Measurements from ENCODE around the gene GZMH.
"Not testable (repeated sequence)": the region's sequence is repeated elsewhere in the genome, so short reads cannot be mapped to it uniquely, and the experiment has no call there.

The GZMH gene

DNA sequence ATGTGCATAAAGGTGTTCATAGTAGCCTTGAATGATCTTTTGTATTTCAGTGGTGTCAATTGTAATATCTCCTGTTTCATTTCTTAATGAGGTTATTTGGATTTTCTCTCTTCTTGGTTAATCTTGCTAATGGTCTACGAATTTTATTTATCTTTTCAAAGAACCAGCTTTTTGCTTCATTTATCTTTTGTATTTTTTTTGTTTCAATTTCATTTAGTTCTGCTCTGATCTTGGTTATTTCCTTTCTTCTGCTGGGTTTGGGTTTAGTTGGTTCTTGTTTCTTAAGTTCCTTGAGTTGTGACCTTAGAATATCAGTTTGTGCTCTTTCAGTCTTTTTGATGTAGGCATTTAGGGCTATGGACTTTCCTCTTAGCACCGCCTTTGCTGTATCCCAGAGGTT lies 18.5 kb downstream of the GZMH start:
- not testable (repeated sequence) for DNase-seq

DNA sequence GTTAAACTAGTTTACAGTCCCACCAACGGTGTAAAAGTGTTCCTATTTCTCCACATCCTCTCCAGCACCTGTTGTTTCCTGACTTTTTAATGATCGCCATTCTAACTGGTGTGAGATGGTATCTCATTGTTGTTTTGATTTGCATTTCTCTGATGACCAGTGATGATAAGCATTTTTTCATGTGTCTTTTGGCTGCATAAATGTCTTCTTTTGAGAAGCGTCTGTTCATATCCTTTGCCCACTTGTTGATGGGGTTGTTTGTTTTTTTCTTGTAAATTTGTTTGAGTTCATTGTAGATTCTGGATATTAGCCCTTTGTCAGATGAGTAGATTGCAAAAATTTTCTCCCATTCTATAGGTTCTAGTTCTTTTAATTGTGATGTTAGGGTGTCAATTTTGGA lies 25.1 kb downstream of the GZMH start:
- DNase-seq = not testable (repeated sequence)

DNA sequence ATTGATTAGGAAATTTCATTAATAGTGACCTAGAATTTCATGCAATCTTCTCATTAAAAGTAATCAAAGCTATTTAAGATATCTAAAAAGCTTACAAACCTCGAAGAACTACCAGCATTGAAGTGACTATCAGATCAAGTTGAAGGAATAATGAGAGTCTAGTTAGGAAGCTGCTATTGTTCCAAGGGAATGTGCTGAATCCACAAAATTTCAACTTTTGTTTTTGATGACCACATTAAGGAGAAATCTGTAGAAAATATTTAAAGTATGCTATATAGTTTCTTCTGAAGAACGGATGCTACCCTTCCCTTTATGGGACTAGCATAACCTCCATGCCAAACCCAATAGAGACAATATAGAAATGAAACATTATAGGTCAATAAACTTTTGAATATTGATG lies 30.9 kb downstream of the GZMH start:
- no peak for DNase-seq

DNA sequence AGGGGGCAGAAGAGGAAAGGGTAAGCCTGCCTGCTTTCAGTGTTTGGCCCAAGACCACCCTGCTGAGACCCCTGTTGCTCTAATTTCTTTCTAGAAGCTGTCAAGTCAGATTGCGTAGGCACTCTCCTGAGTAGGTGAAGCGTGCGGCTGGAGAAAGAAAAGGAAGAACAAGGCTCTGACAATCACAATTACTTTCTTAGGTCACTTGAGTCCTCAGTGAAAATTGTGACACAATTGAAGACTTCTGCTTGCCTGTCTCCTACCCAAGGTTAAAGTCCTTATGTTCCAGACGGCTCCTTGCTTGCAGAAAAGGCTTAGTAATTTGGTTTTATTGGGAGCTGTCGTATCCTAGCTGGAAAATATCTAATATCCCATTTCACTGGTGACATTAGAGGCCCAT lies 32.7 kb downstream of the GZMH start:
- DNase-seq = peak; percentile 3 to 31

DNA sequence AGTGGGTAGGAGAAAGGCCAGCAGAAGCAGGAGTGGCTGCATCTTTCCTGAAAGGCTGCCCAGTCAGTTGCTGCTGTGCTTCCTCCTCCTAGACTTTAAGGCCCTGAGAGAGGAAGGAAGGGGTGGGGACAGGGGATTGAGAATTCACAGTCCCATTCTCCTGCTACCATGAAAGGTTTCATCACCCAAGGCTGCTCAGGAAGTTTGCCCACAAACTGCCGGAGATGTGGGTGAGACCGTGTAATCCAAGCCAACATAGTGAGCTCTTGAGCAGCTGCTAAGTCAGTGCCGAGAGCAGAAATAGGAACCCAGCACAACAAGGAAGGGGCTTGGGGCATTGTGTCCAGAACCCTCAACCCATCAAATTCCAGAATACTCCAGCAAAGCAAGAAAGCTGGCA lies 33.3 kb downstream of the GZMH start, which contains the start of gene CTSG:
Gene CTSG, minus strand, starts transcription at position 69 of the 400 bp plus-strand sequence. Its CDS starts 27 bp downstream, at position 42.
- peak; percentile 58 to 81 for DNase-seq

DNA sequence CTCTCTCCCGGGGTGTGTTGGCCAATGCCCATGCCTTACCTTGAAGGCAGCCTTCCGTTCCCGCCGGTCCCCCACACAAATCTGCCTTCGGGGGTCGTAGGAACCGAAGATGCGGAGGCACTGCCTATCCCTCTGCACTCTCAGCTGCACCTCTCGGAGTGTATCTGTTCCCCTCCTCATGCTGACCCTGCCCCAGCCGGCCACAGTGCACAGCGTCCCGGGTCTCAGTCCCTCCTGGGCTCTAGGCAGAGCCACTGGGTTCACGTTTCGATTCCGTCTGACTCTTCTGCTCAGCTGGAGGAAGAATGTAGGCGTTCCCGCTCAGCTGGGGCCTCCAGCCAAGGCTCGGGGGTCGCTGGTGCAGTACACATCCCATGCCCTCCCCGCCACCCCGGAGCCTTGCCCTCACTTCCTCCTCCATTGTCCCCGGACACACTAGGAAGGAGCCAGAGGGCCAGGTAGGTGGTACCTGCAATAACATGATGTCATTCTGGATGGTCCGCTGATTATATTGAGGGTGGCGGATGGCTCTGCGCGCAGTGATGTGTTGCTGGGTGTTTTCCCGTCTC lies 35.2 kb downstream of the GZMH start:
- no peak for DNase-seq

DNA sequence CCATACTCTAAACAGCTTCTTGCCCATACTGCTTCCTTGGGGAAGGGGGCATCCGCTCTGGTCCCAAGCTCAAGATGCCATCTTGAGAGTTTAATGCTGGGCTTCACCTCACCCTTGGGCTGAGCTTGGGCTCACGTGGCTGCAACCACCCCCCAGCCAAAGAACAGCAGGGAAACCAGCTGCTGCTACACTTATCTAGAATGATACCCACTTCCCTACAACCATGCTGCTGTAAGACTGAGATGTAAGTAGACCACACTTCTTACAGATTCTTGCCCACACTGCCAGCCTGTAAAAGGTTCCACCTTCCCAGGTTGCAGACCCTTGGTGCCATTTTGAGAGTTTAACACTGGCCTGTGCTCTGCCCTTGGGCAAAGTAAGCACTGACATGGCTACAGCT lies 43.2 kb downstream of the GZMH start:
- no peak for DNase-seq

DNA sequence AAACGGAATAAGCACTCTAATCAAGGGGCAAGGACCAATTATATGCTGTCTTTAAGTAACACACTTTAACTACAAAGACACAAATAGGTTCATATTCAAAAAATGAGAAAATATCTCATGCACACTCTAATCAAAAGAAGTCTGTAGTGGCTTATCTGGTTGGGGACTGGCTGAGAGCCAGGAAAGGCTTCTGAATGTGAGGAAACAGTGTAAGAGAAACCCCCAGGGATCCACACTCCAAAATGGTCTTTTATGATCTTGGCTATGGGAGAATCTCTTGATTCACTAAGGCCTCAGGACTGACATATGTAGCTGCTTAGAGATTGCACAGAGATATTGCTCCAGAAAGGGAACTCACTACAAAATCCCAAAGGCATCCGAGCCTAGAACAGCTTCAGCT lies 43.7 kb downstream of the GZMH start:
- no peak for DNase-seq

DNA sequence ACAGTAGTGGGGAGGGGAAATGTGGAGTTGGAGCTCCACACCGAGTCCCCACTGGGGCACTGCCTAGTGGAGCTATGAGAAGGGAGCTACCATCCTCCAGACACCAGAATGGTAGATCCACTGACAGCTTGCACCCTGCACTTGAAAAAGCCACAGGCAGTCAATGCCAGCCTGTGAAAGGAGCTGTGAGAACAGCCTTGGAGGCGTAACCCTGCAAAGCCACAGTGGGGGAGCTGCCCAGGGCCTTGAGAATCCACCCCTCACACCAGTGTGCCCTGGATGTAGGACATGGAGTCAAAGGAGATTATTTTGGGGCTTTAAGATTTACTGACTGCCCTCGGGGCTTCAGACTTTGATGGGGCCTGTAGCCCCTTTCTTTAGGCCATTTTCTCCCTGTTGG lies 46.0 kb downstream of the GZMH start:
- no peak for DNase-seq

DNA sequence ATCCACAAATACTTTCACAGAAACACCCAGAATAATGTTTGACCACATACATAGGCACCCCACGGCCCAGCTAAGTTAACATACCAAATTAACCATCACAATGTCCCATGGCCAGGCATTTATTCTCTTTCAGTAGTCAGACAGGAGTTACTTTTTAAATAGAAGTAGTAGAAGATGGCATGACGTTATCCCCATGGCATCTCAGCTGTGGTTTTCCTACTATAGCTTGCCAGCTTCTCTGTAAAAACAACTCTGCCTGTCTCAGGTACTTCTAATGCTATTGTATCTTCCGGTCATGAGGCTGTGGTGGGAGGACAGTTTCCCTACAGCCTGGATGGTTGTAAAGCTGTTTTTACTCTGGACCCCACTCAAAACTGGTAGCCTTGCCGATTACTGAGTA lies 52.7 kb downstream of the GZMH start:
- DNase-seq = no peak
